IMR-90 (cell line): Measurements from ENCODE around the gene PPFIA2. TPM values are rescaled to one million over a fixed set of nuclear protein-coding genes. Genes with fewer than 3 reads are reported as not detected.

ENCODE experiments used
- ATAC-seq: fragments of 200-7000 bp; cut with Tn5 transposase; 2 replicates; pipeline ENCODE4 v1.9.1; 2020; ENCODE audit warnings: low read depth, mild to moderate bottlenecking, moderate library complexity
- BruUV-seq: library from RNA; stranded (reverse); fragments of 400-500 nt; replicated peaks from 2 replicates; lab custom pipeline; 2021; lab: Mats Ljungman, UMichigan
- CTCF ChIA-PET: fragments of 300-600 bp; formaldehyde crosslinking; extraction: SDS; loops from one replicate; lab custom pipeline; 2021; ENCODE audit warnings: antibody characterized with exemption; lab: Yijun Ruan, JAX
- POLR2A ChIA-PET: fragments of 300-600 bp; sonication (Branson Sonifier 250); formaldehyde crosslinking; loops from one replicate; lab custom pipeline; 2022; ENCODE audit warnings: antibody characterized with exemption; ENCODE audit not compliant: unreplicated experiment; lab: Charles Lee
- DNase-seq: peaks from one replicate; pipeline ENCODE4 v3.0.0; 2013
- H2AFZ ChIP-seq: replicated peaks from 2 replicates; pipeline ENCODE3; 2013; ENCODE audit warnings: low read length, mild to moderate bottlenecking; ENCODE audit not compliant: poor library complexity
- H2AK5ac ChIP-seq: 2 replicates; pipeline ENCODE4 v1.6.1; 2013; ENCODE audit warnings: low read depth, low read length, inconsistent platforms
- H2AK9ac ChIP-seq: replicated peaks from 2 replicates; pipeline ENCODE3; 2013; ENCODE audit warnings: mild to moderate bottlenecking, low read depth, low read length, moderate library complexity; ENCODE audit not compliant: poor library complexity
- H2BK120ac ChIP-seq: 2 replicates; pipeline ENCODE4 v1.6.1; 2013; ENCODE audit warnings: low read depth, low read length, inconsistent platforms
- H2BK15ac ChIP-seq: 3 replicates; pipeline ENCODE4 v1.6.1; 2013; ENCODE audit warnings: low read depth, low read length, inconsistent platforms
- H2BK20ac ChIP-seq: 2 replicates; pipeline ENCODE4 v1.6.1; 2013; ENCODE audit warnings: low read depth, mild to moderate bottlenecking, inconsistent platforms, low read length, moderate library complexity
- H2BK5ac ChIP-seq: 2 replicates; pipeline ENCODE4 v1.6.1; 2013; ENCODE audit warnings: mild to moderate bottlenecking, low read depth, low read length, inconsistent platforms; ENCODE audit not compliant: poor library complexity, severe bottlenecking
- H3K14ac ChIP-seq: replicated peaks from 2 replicates; pipeline ENCODE4 v1.6.1; 2013; ENCODE audit warnings: low read depth, low read length, inconsistent platforms
- H3K18ac ChIP-seq: 2 replicates; pipeline ENCODE4 v1.6.1; 2013; ENCODE audit warnings: low read depth, low read length, control low read depth
- H3K23ac ChIP-seq: 2 replicates; pipeline ENCODE4 v1.6.1; 2013; ENCODE audit warnings: low read depth, low read length, inconsistent platforms
- H3K27ac ChIP-seq: 2 replicates; pipeline ENCODE4 v1.5.1; 2013; ENCODE audit warnings: mild to moderate bottlenecking, control low read depth, low read length; ENCODE audit not compliant: insufficient read depth
- H3K27me3 ChIP-seq: 2 replicates; pipeline ENCODE4 v1.6.1; 2013; ENCODE audit warnings: low read length; ENCODE audit not compliant: control insufficient read depth, insufficient read depth
- H3K36me3 ChIP-seq: 2 replicates; pipeline ENCODE4 v1.6.1; 2013; ENCODE audit warnings: low read length, mixed read lengths; ENCODE audit not compliant: control insufficient read depth, insufficient read depth
- H3K4ac ChIP-seq: 2 replicates; pipeline ENCODE4 v1.6.1; 2013; ENCODE audit warnings: low read depth, low read length, inconsistent platforms
- H3K4me1 ChIP-seq: 2 replicates; pipeline ENCODE4 v1.6.1; 2013; ENCODE audit warnings: low read length, mixed read lengths; ENCODE audit not compliant: control insufficient read depth, insufficient read depth
- H3K4me2 ChIP-seq: 2 replicates; pipeline ENCODE4 v1.6.1; 2013; ENCODE audit warnings: low read depth, mild to moderate bottlenecking, control low read depth, low read length, moderate library complexity
- H3K4me3 ChIP-seq: 2 replicates; pipeline ENCODE4 v1.5.1; 2013; ENCODE audit warnings: low read depth, mild to moderate bottlenecking, control low read depth, low read length, moderate library complexity; ENCODE audit not compliant: insufficient read depth
- H3K56ac ChIP-seq: 2 replicates; pipeline ENCODE4 v1.6.1; 2013; ENCODE audit warnings: low read length, inconsistent platforms; ENCODE audit not compliant: insufficient read depth; ENCODE audit errors: extremely low read depth
- H3K79me1 ChIP-seq, 2 experiments: 2 replicates each; pipeline ENCODE4 v1.6.1; 2013; ENCODE audit warnings: low read length in 2 of 2, inconsistent platforms in 1 of 2, low read depth in 1 of 2
- H3K9ac ChIP-seq: 2 replicates; pipeline ENCODE4 v1.6.1; 2013; ENCODE audit warnings: low read depth, low read length, control low read depth
- H3K9me1 ChIP-seq: 2 replicates; pipeline ENCODE4 v1.6.1; 2013; ENCODE audit warnings: low read length, inconsistent platforms; ENCODE audit not compliant: insufficient read depth
- H3K9me3 ChIP-seq: 2 replicates; pipeline ENCODE4 v1.6.1; 2013; ENCODE audit warnings: low read length; ENCODE audit not compliant: control insufficient read depth, insufficient read depth
- H4K20me1 ChIP-seq: 2 replicates; pipeline ENCODE4 v1.6.1; 2013; ENCODE audit warnings: low read length, inconsistent platforms; ENCODE audit not compliant: insufficient read depth
- H4K5ac ChIP-seq: 2 replicates; pipeline ENCODE4 v1.6.1; 2013; ENCODE audit warnings: mild to moderate bottlenecking, low read depth, low read length, control low read depth
- H4K8ac ChIP-seq, 2 experiments: 2 replicates each; pipeline ENCODE4 v1.6.1; 2013; ENCODE audit warnings: low read depth in 2 of 2, low read length in 2 of 2, control low read depth in 1 of 2, inconsistent platforms in 1 of 2
- H4K91ac ChIP-seq: 2 replicates; pipeline ENCODE4 v1.6.1; 2013; ENCODE audit warnings: low read depth, low read length, inconsistent platforms; ENCODE audit not compliant: insufficient read depth
- FOS ChIP-seq: fragments of 150-350 bp; IDR thresholded peaks from 2 replicates; pipeline ENCODE4 v1.6.1; 2016; ENCODE audit warnings: low read depth, low read length
- MAFK ChIP-seq: IDR thresholded peaks from 2 replicates; pipeline ENCODE4 v1.6.1; 2012; ENCODE audit warnings: low read depth, low read length, improper control_type of control experiment
- MAZ ChIP-seq: IDR thresholded peaks from 2 replicates; pipeline ENCODE4 v1.6.1; 2012; ENCODE audit warnings: low read depth, mild to moderate bottlenecking, low read length, improper control_type of control experiment, moderate library complexity, borderline replicate concordance
- MXI1 ChIP-seq: IDR thresholded peaks from 2 replicates; pipeline ENCODE4 v1.6.1; 2012; ENCODE audit warnings: low read depth, mild to moderate bottlenecking, low read length, moderate library complexity, borderline replicate concordance
- POLR2A ChIP-seq: IDR thresholded peaks from 2 replicates; pipeline ENCODE4 v1.6.1; 2012; ENCODE audit warnings: mild to moderate bottlenecking, low read depth, low read length
- SMC3 ChIP-seq: fragments of 150-350 bp; IDR thresholded peaks from 2 replicates; pipeline ENCODE4 v1.6.1; 2016; ENCODE audit warnings: low read depth, mild to moderate bottlenecking, antibody characterized with exemption, low read length, moderate library complexity
- WGBS, 2 experiments: methylation state at CpG; one replicate each; pipeline versions ENCODE4 v1.1.5 to v1.1.7; 2013; ENCODE audit warnings: missing lambda C conversion rate in 2 of 2; ENCODE audit not compliant: insufficient read length in 1 of 2; ENCODE audit errors: extremely low coverage in 2 of 2; 5-methylcytosine and 5-hydroxymethylcytosine counted together
- dilution Hi-C: fragments of 300-500 bp; cut with HindIII; formaldehyde crosslinking; loops from one replicate; pipeline ENCODE4 v1.14.3; 2018; ENCODE audit warnings: low sequenced_read_pairs; ENCODE audit not compliant: unreplicated experiment
- in situ Hi-C: fragments of 300-500 bp; cut with MboI; formaldehyde crosslinking; loops from 3 replicates; pipeline ENCODE4 v1.14.3; 2019; ENCODE audit warnings: low sequenced_read_pairs, inconsistent platforms, mixed read lengths
- intact Hi-C: fragments of 100-400 bp; cut with micrococcal nuclease; formaldehyde crosslinking; loops from 2 replicates; pipeline ENCODE4 v1.10.0; 2022
- polyA plus RNA-seq, 3 experiments: library from polyadenylated mRNA; depleted of rRNA; stranded (reverse); fragments of >200 nt; gene quantifications; 2 replicates each; pipeline ENCODE4 v1.2.3, GENCODE V29; 2012; ENCODE audit warnings: low replicate concordance in 1 of 3
- total RNA-seq: library from RNA; depleted of rRNA; stranded (reverse); fragments of >200 nt; gene quantifications from 2 replicates; pipeline ENCODE4 v1.2.3, GENCODE V29; 2012

Gene PPFIA2
- total and polyA plus RNA-seq, 2 of the 4 experiments (the other 2 are of a cell fraction): 0.29 to 1.3 TPM

GRCh38 chr12:81245907-81246570, 513.1 kb downstream of the PPFIA2 start:
- no peak; the same call in 1 of the 2 replicates for ATAC-seq

More at GRCh38 chr12:81245907-81246570, 513.1 kb downstream of the PPFIA2 start:
- Histone ChIP-seq H3K56ac (no peak overlapping the region), H3K36me3 (no peaks in the 10 kb centered on the region), H2AFZ (peak overlapping the region; percentile 52), H4K5ac (no peak overlapping the region), H2AK5ac (no peak overlapping the region), H2BK20ac (no peak overlapping the region), H3K18ac (no peak overlapping the region), H2BK120ac (no peak overlapping the region), H3K79me1 (no peaks in the 10 kb centered on the region), H3K4me1 (no peaks in the 10 kb centered on the region), H3K9me3 (no peaks in the 10 kb centered on the region), H3K27me3 (no peaks in the 10 kb centered on the region), H3K4me3 (no peak overlapping the region), H4K20me1 (no peaks in the 10 kb centered on the region), H2BK15ac (no peak overlapping the region), H3K27ac (no peak overlapping the region), H3K9me1 (no peaks in the 10 kb centered on the region), H4K8ac (no peak overlapping the region), H3K4ac (no peak overlapping the region), H4K91ac (no peak overlapping the region), H3K23ac (no peak overlapping the region), H3K4me2 (no peak overlapping the region), H2BK5ac (no peak overlapping the region), H3K9ac (no peak overlapping the region), H3K14ac (no peak overlapping the region), H2AK9ac (peak overlapping the region; percentile 18)
- no TSS peak for BruUV-seq
- in situ Hi-C loops (no loop called here), intact Hi-C loops (no loop called here), dilution Hi-C loops (no loop called here)
- ChIA-PET CTCF (no interaction called here), POLR2A (no interaction called here)
- no CpG with 5 or more reads among the region's 4 CpGs for WGBS, 2 experiments
- no peak for DNase-seq
- TF ChIP-seq SMC3 (no peak), FOS (no peak), MXI1 (no peak), MAFK (no peak), MAZ (no peak), POLR2A (no peak)
